GM23338 (cell line): ENCODE measurements around the gene PLEKHG4. TPM values are rescaled to one million over a fixed set of nuclear protein-coding genes. Genes with fewer than 3 reads are reported as not detected.

Source experiments
- ATAC-seq: fragments of 200-7000 bp; cut with Tn5 transposase; 3 replicates; pipeline ENCODE4 v1.9.1; 2020
- DNase-seq: peaks from one replicate; pipeline ENCODE4 v3.0.0-alpha.2; 2015; ENCODE audit warnings: low spot score
- H2AFZ ChIP-seq: fragments of 200-600 bp; sonication (generic); 2 replicates; pipeline ENCODE4 v1.8.0; 2016; ENCODE audit warnings: antibody characterized with exemption, mild to moderate bottlenecking, moderate library complexity
- H3F3A ChIP-seq: fragments of 200-600 bp; sonication (generic); replicated peaks from 2 replicates; pipeline ENCODE4 v1.8.0; 2017; ENCODE audit warnings: antibody characterized with exemption, mixed run types, low read depth
- H3K27ac ChIP-seq: fragments of 200-600 bp; sonication (generic); 2 replicates; pipeline ENCODE4 v1.6.1; 2016; ENCODE audit warnings: low read depth
- H3K27me3 ChIP-seq: fragments of 200-600 bp; sonication (generic); 2 replicates; pipeline ENCODE4 v1.8.0; 2016; ENCODE audit warnings: mild to moderate bottlenecking, mixed run types, moderate library complexity; ENCODE audit not compliant: insufficient read depth
- H3K36me3 ChIP-seq: fragments of 200-600 bp; sonication (generic); 2 replicates; pipeline ENCODE4 v1.8.0; 2016; ENCODE audit warnings: mild to moderate bottlenecking; ENCODE audit not compliant: insufficient read depth
- H3K4me1 ChIP-seq: fragments of 200-600 bp; sonication (generic); 2 replicates; pipeline ENCODE4 v1.8.0; 2016; ENCODE audit warnings: mild to moderate bottlenecking, moderate library complexity; ENCODE audit not compliant: insufficient read depth
- H3K4me2 ChIP-seq: fragments of 200-600 bp; sonication (generic); 2 replicates; pipeline ENCODE4 v1.7.1; 2017; ENCODE audit warnings: mixed run types
- H3K4me3 ChIP-seq: fragments of 200-600 bp; sonication (generic); 2 replicates; pipeline ENCODE4 v1.6.1; 2016; ENCODE audit warnings: mixed run types
- H3K79me2 ChIP-seq: fragments of 200-600 bp; sonication (generic); replicated peaks from 2 replicates; pipeline ENCODE4 v1.8.0; 2017; ENCODE audit warnings: mild to moderate bottlenecking; ENCODE audit not compliant: insufficient read depth
- H3K9me2 ChIP-seq: fragments of 200-600 bp; sonication (generic); 2 replicates; pipeline ENCODE4 v1.8.0; 2017; ENCODE audit not compliant: insufficient read depth
- H4K20me1 ChIP-seq: fragments of 200-600 bp; sonication (generic); replicated peaks from 2 replicates; pipeline ENCODE4 v1.8.0; 2017; ENCODE audit warnings: mild to moderate bottlenecking; ENCODE audit not compliant: insufficient read depth
- H3K27ac Mint-ChIP-seq: 2 replicates; pipeline ENCODE4 v1.8.0; 2020; ENCODE audit warnings: inconsistent platforms, mild to moderate bottlenecking, moderate library complexity, mixed read lengths
- H3K27me3 Mint-ChIP-seq: 3 replicates; pipeline ENCODE4 v1.8.0; 2022; ENCODE audit warnings: low read depth, mild to moderate bottlenecking, moderate library complexity, mixed read lengths, inconsistent platforms; ENCODE audit not compliant: insufficient read depth, poor library complexity
- H3K36me3 Mint-ChIP-seq: 3 replicates; pipeline ENCODE4 v1.8.0; 2021; ENCODE audit warnings: low read depth, mild to moderate bottlenecking, inconsistent platforms, moderate library complexity, mixed read lengths
- H3K4me1 Mint-ChIP-seq: 3 replicates; pipeline ENCODE4 v1.8.0; 2020; ENCODE audit warnings: mild to moderate bottlenecking, inconsistent platforms, mixed read lengths
- H3K4me3 Mint-ChIP-seq: 3 replicates; pipeline ENCODE4 v1.8.0; 2021; ENCODE audit warnings: moderate library complexity, mild to moderate bottlenecking, inconsistent platforms, mixed read lengths
- H3K9me3 Mint-ChIP-seq: 3 replicates; pipeline ENCODE4 v1.8.0; 2020; ENCODE audit warnings: moderate library complexity, mild to moderate bottlenecking, inconsistent platforms, mixed read lengths
- CREB1 ChIP-seq: fragments of 250-450 bp; sonication (Bioruptor Pico); IDR thresholded peaks from 2 replicates; pipeline ENCODE4 v1.5.0; 2020; ENCODE audit warnings: low read depth, mild to moderate bottlenecking, moderate library complexity
- EZH2 ChIP-seq: fragments of 200-600 bp; sonication (generic); IDR thresholded peaks from one replicate; pipeline ENCODE4 v1.8.0; 2017; ENCODE audit warnings: antibody characterized with exemption, mild to moderate bottlenecking, low read depth; ENCODE audit not compliant: unreplicated experiment
- EZH2phosphoT487 ChIP-seq: fragments of 200-600 bp; sonication (generic); IDR thresholded peaks from one replicate; pipeline ENCODE4 v1.8.1; 2018; ENCODE audit warnings: antibody characterized with exemption; ENCODE audit not compliant: unreplicated experiment
- JUNB ChIP-seq: IDR thresholded peaks from one replicate; pipeline ENCODE4 v1.6.1; 2016; ENCODE audit warnings: antibody characterized with exemption; ENCODE audit not compliant: unreplicated experiment
- NANOG ChIP-seq: IDR thresholded peaks from 2 replicates; pipeline ENCODE4 v1.6.1; 2016; ENCODE audit warnings: antibody characterized with exemption, borderline replicate concordance
- POLR2AphosphoS5 ChIP-seq: IDR thresholded peaks from 2 replicates; pipeline ENCODE4 v1.6.1; 2016; ENCODE audit warnings: antibody characterized with exemption, low read depth
- REST ChIP-seq: IDR thresholded peaks from one replicate; pipeline ENCODE4 v1.6.1; 2018; ENCODE audit warnings: antibody characterized with exemption; ENCODE audit not compliant: unreplicated experiment
- STAT1 ChIP-seq: IDR thresholded peaks from one replicate; pipeline ENCODE4 v1.6.1; 2016; ENCODE audit warnings: antibody characterized with exemption; ENCODE audit not compliant: unreplicated experiment
- ZNF114 ChIP-seq: fragments of 250-450 bp; sonication (Bioruptor Pico); IDR thresholded peaks from 2 replicates; pipeline ENCODE4 v1.5.0; 2020; ENCODE audit warnings: mild to moderate bottlenecking, moderate library complexity
- ZNF331 ChIP-seq: fragments of 250-450 bp; sonication (Bioruptor Pico); IDR thresholded peaks from 2 replicates; pipeline ENCODE4 v1.5.0; 2020; ENCODE audit warnings: low read depth, mild to moderate bottlenecking, moderate library complexity
- ZNF462 ChIP-seq: fragments of 250-450 bp; sonication (Bioruptor Pico); IDR thresholded peaks from 2 replicates; pipeline ENCODE4 v1.5.0; 2020; ENCODE audit warnings: mild to moderate bottlenecking, moderate library complexity
- polyA plus RNA-seq: library from polyadenylated mRNA; unstranded; fragments of >200 nt; fragmentation: Nextera tagmentation; extraction: Ambion mirVana; gene quantifications from 2 replicates; pipeline ENCODE4 v1.2.1, GENCODE V29; 2016
- total RNA-seq: library from RNA; depleted of rRNA; stranded (reverse); fragments of >200 nt; shearing (Covaris generic); gene quantifications from 2 replicates; pipeline ENCODE4 v1.2.3, GENCODE V29; 2014
- TF ChIP-seq, protein P1 (sequence below): IDR thresholded peaks from 2 replicates; pipeline ENCODE4 v1.6.1; 2016; ENCODE audit warnings: antibody characterized with exemption
- TF ChIP-seq, protein P2 (sequence below), 2 experiments: fragments of 200-600 bp in 1 of 2; sonication (generic) in 1 of 2; conservative IDR thresholded peaks; 2 replicates each; pipeline versions ENCODE4 v1.5.1 to v1.6.1; 2016 to 2017; ENCODE audit warnings: antibody characterized with exemption in 2 of 2, low read depth in 2 of 2, mild to moderate bottlenecking in 2 of 2, moderate library complexity in 1 of 2

Gene PLEKHG4
- total and polyA plus RNA-seq, 2 experiments from 2014 or later = 3.2 to 10.3 TPM

GRCh38 chr16:67257486-67258160 is 21.7 kb upstream of the PLEKHG4 start:
- H3K27me3 Mint-ChIP-seq = peaks cover 11% of the 10 kb centered on the region
- Histone ChIP-seq H3K79me2 (no peaks in the 10 kb centered on the region), H3K36me3 (no peaks in the 10 kb centered on the region), H3F3A (no peaks in the 10 kb centered on the region), H2AFZ (no peak overlapping the region), H3K4me3 (no peak overlapping the region), H3K4me2 (no peak overlapping the region), H4K20me1 (no peaks in the 10 kb centered on the region; the same call in 1 of the 2 replicates), H3K27ac (no peak overlapping the region), H3K4me1 (no peaks in the 10 kb centered on the region), H3K27me3 (no peaks in the 10 kb centered on the region), H3K9me2 (no peaks in the 10 kb centered on the region)
- peaks cover 4% of the 10 kb centered on the region; the same call in 1 of the 3 replicates for H3K4me1 Mint-ChIP-seq
- H3K9me3 Mint-ChIP-seq = no peaks in the 10 kb centered on the region
- ATAC-seq (no peak), DNase-seq (no peak)
- no peak overlapping the region for H3K27ac Mint-ChIP-seq
- TF ChIP-seq, protein P1, sequence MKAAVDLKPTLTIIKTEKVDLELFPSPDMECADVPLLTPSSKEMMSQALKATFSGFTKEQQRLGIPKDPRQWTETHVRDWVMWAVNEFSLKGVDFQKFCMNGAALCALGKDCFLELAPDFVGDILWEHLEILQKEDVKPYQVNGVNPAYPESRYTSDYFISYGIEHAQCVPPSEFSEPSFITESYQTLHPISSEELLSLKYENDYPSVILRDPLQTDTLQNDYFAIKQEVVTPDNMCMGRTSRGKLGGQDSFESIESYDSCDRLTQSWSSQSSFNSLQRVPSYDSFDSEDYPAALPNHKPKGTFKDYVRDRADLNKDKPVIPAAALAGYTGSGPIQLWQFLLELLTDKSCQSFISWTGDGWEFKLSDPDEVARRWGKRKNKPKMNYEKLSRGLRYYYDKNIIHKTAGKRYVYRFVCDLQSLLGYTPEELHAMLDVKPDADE = no peak
- TF ChIP-seq ZNF114 (CRISPR knock-in tag) (no peak), ZNF462 (CRISPR knock-in tag) (no peak), REST (no peak), EZH2phosphoT487 (no peak), CREB1 (CRISPR knock-in tag) (no peak), JUNB (no peak), POLR2AphosphoS5 (no peak), EZH2 (no peak), STAT1 (no peak), ZNF331 (CRISPR knock-in tag) (no peak), NANOG (no peak)
- TF ChIP-seq, protein P2, sequence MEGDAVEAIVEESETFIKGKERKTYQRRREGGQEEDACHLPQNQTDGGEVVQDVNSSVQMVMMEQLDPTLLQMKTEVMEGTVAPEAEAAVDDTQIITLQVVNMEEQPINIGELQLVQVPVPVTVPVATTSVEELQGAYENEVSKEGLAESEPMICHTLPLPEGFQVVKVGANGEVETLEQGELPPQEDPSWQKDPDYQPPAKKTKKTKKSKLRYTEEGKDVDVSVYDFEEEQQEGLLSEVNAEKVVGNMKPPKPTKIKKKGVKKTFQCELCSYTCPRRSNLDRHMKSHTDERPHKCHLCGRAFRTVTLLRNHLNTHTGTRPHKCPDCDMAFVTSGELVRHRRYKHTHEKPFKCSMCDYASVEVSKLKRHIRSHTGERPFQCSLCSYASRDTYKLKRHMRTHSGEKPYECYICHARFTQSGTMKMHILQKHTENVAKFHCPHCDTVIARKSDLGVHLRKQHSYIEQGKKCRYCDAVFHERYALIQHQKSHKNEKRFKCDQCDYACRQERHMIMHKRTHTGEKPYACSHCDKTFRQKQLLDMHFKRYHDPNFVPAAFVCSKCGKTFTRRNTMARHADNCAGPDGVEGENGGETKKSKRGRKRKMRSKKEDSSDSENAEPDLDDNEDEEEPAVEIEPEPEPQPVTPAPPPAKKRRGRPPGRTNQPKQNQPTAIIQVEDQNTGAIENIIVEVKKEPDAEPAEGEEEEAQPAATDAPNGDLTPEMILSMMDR (conservative IDR thresholded peaks at IDR 0.05; ENCODE audit: low read depth in 2 of 2) = no peak
- peaks cover 5% of the 10 kb centered on the region; the same call in 2 of the 3 replicates for H3K36me3 Mint-ChIP-seq
- H3K4me3 Mint-ChIP-seq = no peak overlapping the region
